GM19372 (cell line): ENCODE results near the gene CERS6.
A peak's percentile ranks its signal among the peaks of the same experiment; 100 is the strongest.

ENCODE experiments used
- ATAC-seq: cut with Tn5 transposase; IDR thresholded peaks from one replicate; pipeline ENCODE4 v1.9.1; 2021; ENCODE audit warnings: mild to moderate bottlenecking, low read depth, moderate library complexity; ENCODE audit not compliant: unreplicated experiment

The CERS6 gene

DNA sequence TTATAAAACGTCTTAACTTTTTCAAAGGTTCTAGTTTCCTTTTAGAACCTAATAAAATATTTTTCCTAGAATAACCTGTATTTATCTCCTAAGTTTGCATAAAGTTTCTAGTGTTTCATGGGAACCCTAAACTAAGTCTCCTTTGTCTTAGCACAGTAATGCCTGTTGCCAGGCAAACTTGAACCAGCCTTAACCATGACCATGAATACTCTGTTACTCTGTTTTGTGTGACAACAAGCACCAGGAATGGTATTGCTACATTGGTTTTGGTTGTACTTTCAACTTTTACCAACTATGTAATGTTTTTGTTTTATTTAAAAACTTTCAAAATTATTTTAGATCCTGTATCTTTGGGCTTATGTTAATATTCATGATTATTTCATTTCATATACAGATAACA, 137.6 kb downstream of the CERS6 start:
- ATAC-seq: no peak

DNA sequence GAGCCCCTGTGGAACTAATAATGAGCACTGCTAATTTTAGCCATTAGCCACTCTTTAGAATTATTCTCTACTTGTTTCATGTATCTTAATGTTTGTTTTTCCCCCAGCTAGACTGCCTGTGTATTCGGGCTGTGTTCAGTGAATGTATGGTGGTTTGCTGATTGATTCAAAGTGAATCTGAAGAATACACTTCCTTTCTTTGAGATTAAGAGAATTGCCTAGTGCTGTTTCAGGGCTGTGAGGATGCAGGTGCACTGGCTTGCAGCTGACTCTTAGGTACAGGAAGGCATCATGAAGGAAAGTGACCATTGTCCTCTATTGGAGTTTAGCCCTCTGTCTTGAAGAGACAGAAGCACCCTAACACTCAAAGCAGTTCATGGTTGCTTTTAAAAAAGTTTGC, 138.7 kb downstream of the CERS6 start:
- peak; percentile 80 for ATAC-seq

DNA sequence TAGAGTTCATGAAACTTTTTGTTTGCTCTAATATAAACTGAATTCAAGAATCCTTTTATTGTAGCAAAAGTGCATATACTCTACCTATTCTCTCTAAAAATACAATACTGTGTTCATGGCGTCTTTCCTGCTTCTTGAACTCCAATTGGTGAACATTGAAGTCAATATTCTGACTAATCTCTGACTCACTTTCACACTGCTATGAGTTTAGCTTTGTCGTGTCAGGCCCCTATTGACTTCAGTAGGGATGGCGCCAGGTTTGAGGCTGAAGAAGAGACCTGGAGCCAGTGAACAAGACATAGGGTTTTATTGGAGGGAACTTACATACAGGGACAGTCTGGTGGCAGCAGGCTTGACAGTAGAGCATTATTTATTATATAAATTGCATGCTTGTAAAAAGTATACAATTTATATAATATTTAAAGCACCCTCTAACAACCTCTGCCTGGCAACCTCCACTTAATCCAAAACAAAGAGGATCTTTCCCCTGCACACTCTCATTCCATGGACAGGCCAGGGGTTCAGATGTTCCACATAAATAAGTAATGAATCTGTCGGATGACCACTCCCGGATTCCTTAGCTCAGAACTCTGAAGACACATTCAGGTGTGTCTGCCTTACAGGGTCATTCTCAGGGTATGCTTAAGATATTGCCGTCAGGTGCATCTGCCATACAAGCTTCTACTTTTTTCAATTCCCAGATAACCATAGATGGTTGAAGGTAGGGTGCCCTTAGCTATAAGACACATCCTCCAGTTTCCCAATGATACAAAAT, 141.0 kb downstream of the CERS6 start:
- no peak for ATAC-seq

DNA sequence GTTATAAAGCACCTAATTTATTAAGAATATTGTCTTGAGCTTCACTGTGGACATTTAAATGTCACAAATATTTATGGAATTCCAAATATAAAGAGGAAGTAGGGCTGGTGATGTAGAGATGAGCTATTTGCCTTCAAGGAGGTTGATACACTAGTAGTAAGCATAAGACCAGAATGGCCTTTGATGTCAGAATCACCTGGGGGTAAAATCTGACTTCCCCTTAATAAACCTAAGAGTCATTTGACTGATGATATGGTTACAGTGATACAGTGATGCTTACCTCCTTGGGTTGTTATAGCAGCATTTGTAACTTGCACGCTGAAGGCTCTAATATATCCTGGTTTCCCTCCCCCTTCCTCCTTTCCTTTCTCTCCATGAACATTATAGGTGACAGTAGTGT, 143.7 kb downstream of the CERS6 start:
- no peak for ATAC-seq

DNA sequence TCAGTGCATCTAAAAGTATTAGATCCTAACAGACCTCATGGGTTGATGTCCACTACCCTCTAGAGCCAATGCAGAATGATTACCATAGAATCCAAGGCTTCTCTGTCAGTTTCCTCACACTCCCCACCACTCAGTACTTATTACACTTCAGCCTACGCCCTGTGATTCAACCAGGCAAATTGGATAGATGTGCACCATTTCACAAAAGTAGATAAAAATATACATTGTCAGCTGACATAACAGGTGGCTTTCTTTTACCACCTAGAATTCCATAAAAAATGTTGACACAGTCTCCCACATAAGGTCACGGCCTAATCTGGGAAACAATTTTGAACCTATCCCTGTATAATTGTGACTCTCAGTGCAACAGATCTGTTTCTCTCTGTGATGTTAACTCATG, 144.9 kb downstream of the CERS6 start:
- no peak for ATAC-seq

DNA sequence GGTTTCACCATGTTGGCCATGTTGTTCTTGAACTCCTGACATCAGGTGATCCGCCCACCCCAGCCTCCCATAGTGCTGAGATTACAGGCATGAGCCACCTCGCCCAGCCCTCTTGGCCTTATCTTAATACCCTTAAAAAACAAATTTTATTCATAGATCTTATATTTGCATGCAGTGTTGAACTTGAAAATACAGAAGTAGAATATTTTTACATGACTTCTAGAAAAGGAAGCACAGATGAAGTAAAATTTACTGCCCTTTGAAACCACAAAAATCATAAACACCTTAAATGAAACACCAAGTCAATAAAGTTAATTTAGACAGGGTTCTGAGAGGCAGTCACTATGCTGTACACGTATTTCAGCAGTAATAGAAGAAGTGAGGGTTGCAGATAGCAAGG, 145.7 kb downstream of the CERS6 start:
- peak; percentile 46 for ATAC-seq

DNA sequence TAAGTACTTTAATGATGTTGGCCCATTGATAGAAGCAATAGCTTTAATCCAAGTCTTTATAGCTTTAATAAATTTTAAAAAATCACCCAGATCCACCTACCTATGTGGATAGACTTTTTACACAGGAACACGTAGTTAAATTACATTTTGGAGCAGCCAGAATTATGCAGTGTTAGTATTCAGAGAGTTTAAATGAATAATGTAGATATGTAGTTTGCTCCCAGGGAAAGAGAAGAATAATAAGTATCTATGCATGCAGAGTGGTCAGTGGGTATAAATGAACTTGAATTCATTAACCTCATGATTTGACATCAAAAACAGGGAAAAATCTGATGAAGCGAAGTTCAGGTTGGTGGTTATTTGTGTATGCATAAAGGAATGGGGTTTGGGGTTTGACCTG, 146.3 kb downstream of the CERS6 start:
- ATAC-seq: no peak

DNA sequence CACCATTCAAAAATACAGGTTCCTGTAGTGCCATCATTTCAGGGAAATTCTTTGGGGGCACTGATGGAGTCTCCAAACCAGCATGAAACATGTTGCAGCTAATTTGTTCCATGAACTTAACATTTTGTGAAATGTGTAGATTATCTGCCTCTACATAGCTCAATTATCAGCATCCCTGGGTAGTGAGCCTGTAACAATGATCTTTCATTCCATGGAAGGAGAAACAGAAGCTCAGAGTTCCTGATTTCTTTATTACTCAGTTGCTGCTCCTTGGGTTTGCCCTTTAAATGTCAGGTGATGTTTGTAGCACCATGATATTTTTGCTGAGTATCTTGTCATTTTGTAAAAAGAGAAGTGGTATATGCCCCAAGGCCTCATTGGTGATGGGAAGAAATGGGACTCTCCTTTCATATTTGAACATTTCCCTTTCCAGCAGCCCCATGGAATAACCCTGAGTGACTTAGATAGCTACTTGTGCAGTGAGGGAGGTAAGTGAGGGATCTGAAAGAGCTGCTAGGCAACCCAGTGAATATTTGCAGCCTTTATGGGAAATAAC, 146.9 kb downstream of the CERS6 start:
- ATAC-seq: no peak

DNA sequence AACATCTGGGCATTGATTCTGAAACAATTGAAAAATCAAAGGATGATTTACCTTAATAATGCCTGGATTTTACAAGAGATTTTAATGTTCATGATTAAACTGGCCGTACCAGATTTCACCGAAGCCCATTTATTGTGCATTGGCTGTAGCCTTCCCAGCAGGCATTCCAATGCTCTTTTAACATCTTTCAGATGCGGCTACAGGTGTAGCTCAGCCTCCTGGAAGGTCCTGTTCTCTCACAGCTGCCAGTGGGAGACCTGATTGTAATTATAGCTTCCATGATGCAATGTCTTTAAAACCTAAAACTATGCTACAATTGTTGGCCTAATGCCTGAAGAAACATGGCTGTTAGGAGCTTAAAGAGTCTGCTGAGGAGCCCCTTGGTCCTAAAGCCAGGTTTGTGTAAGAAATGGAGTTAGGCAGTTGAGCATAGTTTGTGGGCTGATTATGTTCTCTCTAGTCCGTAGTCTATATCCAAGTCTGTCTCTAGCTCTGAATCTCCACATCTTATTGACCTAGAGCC, 147.4 kb downstream of the CERS6 start:
- ATAC-seq: no peak

DNA sequence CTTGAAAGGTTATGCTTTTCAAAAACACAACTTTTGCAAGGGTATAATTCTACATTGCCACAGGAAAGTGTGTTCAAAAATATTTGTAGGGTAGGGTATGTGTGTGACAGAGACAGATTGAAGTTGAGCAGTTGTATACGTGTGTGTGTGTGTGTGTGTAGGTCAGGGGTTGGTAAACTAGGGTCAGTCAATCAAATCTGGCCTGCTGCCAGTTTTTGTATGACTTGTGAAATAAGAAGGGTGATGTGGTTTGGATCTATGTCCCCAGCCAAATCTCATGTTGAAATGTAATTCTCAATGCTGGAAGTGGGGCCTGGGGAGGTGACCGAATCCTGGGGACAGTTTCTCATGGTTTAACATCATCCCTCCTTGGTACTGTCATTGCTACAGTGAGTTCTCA, 148.2 kb downstream of the CERS6 start:
- no peak for ATAC-seq

DNA sequence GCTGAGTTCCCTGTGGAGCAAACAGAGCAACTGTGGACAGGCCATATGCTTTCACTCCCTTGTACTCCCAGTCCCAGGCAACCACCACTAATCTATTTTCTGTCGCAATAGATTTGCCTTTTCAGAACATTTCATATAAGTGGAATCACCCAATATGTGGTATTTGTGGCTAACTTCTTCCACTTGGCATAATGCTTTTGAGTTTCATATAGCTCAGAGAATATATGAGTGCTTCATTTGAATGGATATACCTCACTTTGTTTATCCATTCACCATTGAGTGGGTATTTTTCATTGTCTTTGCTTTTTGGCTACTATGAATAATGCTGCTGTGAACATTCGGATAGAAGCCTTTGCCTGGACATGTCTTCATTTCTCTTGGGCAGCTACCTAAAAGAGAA, 151.9 kb downstream of the CERS6 start:
- no peak for ATAC-seq

DNA sequence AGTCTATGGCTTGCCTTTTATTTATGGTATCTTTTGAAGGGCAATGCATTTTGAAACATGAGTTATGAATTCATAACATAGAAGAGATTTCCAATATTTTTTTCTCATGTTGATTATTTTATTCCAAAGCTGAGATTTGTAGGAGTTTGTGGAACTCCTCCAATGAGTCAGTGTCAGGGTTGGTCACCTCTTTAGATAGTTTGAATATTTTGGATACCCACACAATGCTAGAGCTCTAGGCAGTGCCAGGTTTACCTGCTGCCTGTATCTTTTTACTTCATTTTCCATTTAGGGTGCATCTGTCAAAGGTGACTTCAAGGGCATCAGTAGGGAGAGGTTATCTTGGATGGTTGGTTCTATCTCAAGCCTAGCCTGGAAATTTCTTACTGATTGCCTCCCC, 152.7 kb downstream of the CERS6 start:
- ATAC-seq: no peak

DNA sequence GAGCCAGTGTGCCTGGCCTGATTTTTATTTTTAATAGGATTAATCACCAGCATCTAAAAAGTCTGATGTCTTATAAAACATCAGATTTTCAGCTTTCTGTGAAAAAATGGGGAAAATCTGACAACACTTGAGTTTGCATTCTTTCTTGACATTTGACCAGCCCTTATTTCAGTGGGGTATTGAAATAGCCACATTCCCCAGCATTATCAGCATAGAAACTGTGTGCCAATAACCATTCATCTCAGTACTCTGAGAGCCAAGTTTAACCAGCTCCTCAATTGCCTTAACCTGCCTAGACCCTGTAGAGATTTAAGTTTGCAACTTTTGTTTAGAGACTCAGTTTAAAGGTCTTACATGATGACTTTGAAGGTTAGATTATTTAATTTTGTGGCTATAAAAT, 155.0 kb downstream of the CERS6 start:
- ATAC-seq: no peak

DNA sequence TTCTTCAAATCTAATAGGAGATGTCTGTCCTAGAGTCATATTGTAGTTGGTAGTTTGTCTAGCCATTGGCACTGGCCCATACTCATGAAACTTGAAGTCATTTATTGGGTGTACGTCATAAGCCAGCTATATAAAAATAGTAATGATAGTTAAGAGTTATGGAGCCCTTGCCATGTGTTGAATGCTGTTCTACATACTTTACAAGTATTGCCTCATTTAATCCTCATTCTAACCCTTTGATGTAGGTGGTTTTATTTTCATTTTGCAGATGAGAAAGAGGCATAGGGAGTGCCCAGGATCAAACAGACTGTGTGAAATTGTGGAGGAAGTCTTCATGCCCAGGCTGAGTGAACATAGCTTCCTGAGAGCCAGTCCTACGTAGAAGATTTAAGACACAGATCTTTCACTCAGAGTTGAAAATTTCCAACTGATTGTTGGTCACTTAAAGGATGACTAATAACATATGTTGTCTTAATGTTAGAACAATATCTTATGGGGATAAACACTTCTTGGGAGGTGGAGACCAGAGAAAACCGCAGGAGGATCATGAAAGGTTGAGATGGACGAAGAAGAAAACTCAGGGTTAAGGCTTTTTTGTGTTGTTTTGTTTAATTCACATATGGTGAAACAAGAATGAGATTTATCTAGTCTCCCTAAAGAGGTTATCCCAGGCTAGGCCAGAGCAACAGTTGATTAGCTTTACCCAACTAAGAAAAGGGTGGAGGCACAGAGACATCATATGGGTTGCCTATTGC, 156.0 kb downstream of the CERS6 start:
- ATAC-seq: no peak

DNA sequence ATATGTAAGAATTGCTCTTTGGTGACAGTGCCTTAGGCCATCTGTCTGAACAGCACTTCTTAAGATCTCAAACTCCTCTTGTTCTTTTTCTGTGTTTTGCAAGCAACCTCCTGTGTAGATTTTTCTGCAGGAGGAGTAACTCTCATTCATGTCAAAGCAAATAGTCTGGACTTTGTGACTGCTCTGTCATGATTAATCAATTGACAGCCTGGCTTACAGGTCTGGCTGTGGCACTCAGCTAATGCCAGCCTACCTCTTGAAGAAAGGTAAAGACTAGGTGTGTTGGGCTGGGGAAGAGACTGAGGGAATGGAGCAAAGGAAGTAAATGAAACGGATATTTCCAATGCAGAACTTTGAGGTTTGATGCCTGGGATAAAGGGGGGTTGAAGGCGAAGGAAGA, 156.6 kb downstream of the CERS6 start:
- no peak for ATAC-seq

DNA sequence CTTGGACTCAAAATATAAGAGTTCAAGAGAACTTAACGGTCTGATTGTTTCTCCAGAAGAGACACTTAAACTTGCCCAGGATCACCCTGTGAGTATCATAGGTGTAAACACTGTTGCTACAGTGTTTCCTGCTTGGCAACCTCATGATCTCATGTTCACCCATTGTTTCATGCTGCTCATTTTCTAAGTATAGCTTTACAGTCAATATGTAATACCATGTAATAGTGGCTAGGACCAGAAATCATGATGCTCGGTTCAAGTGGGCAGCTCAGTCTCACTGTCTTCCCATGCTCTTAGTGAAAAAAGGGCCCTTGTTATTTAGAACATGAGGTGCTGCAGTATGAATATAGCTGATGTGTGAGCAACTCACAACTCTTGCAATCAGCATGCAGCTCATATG, 157.5 kb downstream of the CERS6 start:
- no peak for ATAC-seq

DNA sequence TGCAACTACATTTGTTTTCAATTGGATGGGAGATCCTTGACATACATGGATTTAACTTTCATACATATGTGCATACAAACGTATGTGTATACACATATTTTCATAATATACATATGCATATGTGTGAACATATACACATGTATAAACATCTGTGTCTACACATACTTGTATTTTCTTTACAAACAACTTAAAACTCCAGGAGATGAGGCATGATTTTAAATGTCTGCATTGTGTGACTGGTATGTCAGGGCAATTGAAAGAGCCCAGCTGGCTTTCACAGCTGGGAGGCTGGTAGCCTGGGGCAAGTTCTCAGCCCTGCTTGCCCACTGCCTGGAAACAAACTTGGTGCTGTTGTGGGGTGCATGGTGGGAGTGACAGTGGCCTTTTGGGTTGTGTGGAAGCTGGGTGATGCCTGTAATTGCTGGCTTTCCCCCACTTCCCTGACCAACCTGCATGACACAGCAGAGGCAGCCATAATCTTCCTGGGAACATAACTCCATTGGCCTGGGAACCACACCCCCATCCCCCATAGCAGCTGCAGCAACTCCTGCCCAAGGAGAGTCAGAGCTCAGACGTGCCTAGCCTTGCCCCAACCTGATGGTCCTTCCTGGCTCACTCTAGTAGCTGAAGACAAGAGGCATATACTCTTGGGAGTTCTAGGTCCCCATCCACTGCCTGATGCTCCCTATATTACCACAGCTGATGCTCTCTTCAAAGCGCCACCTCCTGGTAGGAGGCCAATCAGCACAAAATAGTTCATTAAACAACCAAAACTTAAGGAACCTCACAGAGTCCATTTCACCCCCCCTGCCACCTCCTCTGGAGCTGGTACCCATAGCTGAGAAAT, 158.3 kb downstream of the CERS6 start:
- ATAC-seq: no peak

DNA sequence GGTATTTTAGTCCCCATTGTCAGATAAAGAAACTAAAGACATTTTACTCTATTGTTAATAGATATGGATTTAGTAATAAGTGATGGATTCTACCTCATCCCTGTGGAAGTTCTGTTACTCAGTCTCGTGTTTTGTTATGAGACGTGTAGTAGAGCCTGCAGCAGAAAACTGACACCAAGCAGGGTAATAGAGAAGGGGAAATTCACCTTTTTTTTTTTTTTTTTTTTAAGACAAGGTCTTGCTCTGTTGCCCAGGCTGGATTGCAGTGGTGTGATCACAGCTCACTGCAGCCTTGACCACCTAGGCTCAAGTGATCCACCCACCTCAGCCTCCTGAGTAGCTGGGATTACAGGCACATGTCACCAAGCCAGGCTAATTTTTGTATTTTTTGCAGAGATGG, 164.5 kb downstream of the CERS6 start:
- ATAC-seq: no peak

DNA sequence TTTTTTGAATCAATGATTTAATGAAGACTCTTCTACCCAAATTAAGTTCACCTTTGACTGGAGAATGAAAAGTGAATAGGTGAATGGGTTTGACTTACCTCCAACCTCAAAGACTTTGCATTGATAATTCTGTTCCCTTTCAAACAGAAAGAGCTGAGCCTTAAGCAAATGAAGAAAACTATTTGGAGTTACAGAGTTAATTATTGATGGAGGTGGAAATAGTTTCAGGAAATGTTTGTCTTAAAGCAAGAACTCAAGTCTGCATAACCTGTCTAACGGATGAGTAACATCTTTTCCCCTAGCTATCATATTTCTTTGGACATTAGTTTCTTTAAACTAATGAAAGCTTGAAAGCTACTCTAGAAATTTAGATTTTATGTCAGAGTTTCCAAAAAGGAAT, 166.5 kb downstream of the CERS6 start:
- ATAC-seq: no peak

DNA sequence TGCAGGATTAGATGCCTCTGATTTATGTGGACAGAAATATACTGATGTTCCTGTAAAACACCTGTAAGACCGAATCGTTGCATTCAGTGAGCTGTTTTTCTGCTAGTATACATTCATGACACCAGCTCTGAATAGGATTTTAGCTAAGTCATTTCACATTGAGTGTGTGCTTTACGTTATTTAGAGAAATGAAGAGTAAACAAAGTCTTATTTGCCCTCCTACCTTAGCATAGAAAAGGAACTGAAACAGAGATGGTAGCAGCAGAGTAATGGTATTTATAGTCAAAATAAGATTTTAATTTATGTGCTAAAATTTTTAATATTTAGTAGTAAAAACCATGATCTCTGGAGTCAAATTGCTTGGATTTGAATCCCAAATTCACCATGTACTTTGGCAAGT, 168.0 kb downstream of the CERS6 start:
- no peak for ATAC-seq

DNA sequence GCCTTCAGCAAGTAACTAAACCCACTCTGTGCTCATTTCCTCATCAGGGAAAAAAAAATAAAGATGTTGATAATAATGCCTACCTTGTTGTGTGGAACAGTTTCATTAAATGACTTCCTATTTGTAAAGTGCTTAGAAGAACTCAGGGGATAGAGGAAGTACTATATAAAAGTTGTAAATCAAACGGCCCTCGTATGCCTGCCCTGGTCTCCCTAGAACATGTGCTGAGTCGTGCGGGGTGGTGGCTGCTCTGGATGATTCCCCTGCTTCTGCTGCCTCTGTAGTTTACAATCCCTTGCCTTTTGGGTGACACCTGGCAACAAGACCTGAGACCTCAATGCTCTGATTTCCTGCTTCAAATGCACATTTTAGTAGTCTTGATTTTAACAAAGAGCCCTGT, 170.0 kb downstream of the CERS6 start:
- ATAC-seq: no peak
